Mesothelial cell of epicardium (in vitro differentiated cells): ENCODE measurements around the gene MAST4. TPM values are rescaled to one million over a fixed set of nuclear protein-coding genes. Genes with fewer than 3 reads are reported as not detected.

Experiments used
- DNase-seq, 2 experiments: peaks; one replicate each; pipeline ENCODE4 v3.0.0; 2021; ENCODE audit warnings: low spot score in 2 of 2; ENCODE audit not compliant: unreplicated experiment in 2 of 2
- H3K27ac Mint-ChIP-seq: 2 replicates; pipeline ENCODE4 v1.8.0; 2021; ENCODE audit warnings: mixed read lengths
- H3K27me3 Mint-ChIP-seq: 2 replicates; pipeline ENCODE4 v1.8.0; 2021; ENCODE audit warnings: low read depth, mixed read lengths
- H3K36me3 Mint-ChIP-seq: 2 replicates; pipeline ENCODE4 v1.8.0; 2021; ENCODE audit warnings: mixed read lengths
- H3K4me1 Mint-ChIP-seq: 2 replicates; pipeline ENCODE4 v1.8.0; 2021; ENCODE audit warnings: mixed read lengths
- H3K4me3 Mint-ChIP-seq: 2 replicates; pipeline ENCODE4 v1.8.0; 2021; ENCODE audit warnings: mild to moderate bottlenecking, moderate library complexity, mixed read lengths
- H3K9me3 Mint-ChIP-seq: 2 replicates; pipeline ENCODE4 v1.8.0; 2021; ENCODE audit warnings: mixed read lengths
- total RNA-seq: library from RNA; stranded (reverse); gene quantifications from 3 replicates; pipeline ENCODE4 v1.2.1, GENCODE V29; 2021
- TF ChIP-seq, protein P1 (sequence below): fragments of 200-600 bp; sonication (generic); IDR thresholded peaks from one replicate; pipeline ENCODE4 v1.5.0; 2021; ENCODE audit warnings: antibody characterized with exemption; ENCODE audit not compliant: unreplicated experiment

MAST4 gene
- total RNA-seq, 1 donor from 2014 or later: 29.8 TPM

- Mint-ChIP-seq H3K36me3 (no peaks in the 10 kb centered on the region), H3K27me3 (no peaks in the 10 kb centered on the region), H3K4me1 (peaks cover 43% of the 10 kb centered on the region), H3K4me3 (no peak overlapping the region), H3K9me3 (no peaks in the 10 kb centered on the region), H3K27ac (no peak overlapping the region)
- DNase-seq: no peak
- TF ChIP-seq, protein P1, sequence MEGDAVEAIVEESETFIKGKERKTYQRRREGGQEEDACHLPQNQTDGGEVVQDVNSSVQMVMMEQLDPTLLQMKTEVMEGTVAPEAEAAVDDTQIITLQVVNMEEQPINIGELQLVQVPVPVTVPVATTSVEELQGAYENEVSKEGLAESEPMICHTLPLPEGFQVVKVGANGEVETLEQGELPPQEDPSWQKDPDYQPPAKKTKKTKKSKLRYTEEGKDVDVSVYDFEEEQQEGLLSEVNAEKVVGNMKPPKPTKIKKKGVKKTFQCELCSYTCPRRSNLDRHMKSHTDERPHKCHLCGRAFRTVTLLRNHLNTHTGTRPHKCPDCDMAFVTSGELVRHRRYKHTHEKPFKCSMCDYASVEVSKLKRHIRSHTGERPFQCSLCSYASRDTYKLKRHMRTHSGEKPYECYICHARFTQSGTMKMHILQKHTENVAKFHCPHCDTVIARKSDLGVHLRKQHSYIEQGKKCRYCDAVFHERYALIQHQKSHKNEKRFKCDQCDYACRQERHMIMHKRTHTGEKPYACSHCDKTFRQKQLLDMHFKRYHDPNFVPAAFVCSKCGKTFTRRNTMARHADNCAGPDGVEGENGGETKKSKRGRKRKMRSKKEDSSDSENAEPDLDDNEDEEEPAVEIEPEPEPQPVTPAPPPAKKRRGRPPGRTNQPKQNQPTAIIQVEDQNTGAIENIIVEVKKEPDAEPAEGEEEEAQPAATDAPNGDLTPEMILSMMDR: no peak
Observed at GRCh38 chr5:67035098-67035740, 439.0 kb downstream of the MAST4 start.

DNA sequence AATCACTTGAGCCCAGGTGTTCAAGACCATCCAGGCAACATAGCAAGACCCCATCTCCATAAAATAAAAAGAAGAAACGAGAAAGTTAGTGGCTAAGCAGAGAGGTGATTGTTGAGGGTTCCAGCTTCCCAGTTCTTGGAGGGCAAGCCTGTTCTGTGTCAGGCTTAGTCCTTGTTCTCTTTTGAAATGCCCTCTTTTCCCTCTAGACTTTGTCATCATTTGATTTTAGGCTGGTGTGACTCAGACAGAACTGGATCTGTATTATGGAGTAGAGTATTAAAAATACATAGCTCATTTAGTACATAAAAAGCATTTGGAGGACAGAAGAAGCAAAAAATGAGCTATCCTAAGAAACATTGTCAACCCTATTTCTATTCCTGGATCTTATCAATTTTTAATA lies 441.0 kb downstream of the MAST4 start:
- H3K27ac Mint-ChIP-seq: no peak overlapping the region
- TF ChIP-seq, protein P1: no peak
- no peak for DNase-seq
- H3K4me3 Mint-ChIP-seq: no peak overlapping the region
- H3K27me3 Mint-ChIP-seq: no peaks in the 10 kb centered on the region
- no peaks in the 10 kb centered on the region for H3K36me3 Mint-ChIP-seq
- H3K9me3 Mint-ChIP-seq: no peaks in the 10 kb centered on the region
- H3K4me1 Mint-ChIP-seq: peaks cover 23% of the 10 kb centered on the region

- DNase-seq: no peak
- Mint-ChIP-seq H3K27ac (no peak overlapping the region), H3K9me3 (no peaks in the 10 kb centered on the region), H3K4me3 (no peak overlapping the region), H3K36me3 (no peaks in the 10 kb centered on the region), H3K27me3 (no peaks in the 10 kb centered on the region), H3K4me1 (peaks cover 9% of the 10 kb centered on the region)
- TF ChIP-seq, protein P1: no peak
Observed at GRCh38 chr5:67038817-67039603, 442.8 kb downstream of the MAST4 start.

DNA sequence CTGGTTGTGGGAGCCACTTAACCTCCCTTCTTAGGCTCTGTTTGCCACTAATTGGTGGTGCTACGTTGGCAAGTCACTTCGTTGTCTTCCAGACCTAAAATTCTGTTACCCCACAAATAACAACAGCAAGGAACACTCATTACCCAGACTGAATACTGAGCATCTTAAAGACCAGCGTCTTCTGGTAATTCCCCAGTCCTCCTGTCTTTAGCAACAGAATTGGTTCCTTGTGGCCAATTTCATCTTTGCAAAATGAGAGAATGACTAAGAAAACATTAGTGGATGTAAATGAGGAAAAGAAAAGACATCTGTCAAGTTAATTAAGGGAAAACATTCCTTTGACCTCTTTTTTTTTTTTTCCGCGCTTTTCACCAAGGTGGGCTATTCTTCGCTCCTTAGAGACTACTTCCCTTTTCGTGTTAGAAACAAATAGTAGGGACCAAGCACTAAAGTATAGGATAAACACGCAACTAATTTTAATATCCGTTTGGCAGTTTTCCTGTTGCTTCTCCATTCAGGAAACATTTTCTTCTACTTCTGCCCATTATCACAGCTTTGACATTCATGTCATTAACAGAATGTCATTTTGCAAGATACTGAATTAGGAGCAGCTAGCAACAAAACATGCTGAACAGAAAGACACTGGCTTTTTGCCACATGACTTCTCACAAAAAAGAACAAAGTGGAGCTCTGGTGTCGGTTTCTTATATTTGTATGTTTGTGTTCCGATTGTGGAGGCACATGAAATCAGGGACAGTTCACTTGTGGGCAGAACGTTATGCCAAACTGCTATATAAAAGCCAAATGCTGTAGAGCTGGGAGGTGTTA lies 446.2 kb downstream of the MAST4 start:
- H3K9me3 Mint-ChIP-seq: peaks cover 3% of the 10 kb centered on the region
- H3K4me3 Mint-ChIP-seq: no peak overlapping the region
- TF ChIP-seq, protein P1: no peak
- no peaks in the 10 kb centered on the region for H3K36me3 Mint-ChIP-seq
- peaks cover 24% of the 10 kb centered on the region for H3K4me1 Mint-ChIP-seq
- no peak overlapping the region for H3K27ac Mint-ChIP-seq
- DNase-seq: no peak
- no peaks in the 10 kb centered on the region for H3K27me3 Mint-ChIP-seq

DNA sequence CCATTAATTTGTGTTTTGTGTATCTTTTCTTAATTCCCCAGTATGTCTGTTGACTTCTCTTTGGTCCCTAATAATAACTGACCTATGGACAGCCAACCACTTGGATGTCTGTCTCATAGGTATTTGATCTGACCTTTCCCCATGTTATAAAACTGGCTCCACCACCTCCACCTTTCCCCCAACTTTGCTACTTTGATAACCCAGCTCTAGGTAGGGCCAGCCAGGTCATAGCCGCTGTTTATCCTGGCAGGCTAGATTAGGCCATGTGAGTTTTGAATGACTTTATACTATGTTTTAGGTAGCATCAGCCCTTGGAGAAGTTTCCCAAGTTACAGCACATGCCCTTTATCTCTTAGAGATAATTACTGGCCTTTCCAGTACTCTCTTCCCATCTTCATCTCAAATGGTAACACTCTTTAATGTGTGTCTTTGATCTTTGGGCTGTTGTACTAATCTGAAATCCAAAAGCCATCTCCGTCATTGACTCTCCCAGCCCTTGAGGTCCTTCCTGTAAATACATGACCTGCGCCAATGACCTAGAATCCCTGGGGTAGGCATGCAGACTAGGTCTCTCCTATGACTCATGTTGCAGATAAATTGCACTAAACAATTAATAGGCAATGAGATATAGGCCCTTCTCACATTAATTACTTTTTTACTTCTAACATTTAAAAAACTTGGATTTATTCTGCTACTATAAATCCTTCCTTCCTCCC lies 447.8 kb downstream of the MAST4 start:
- H3K4me3 Mint-ChIP-seq: no peak overlapping the region
- DNase-seq: no peak
- H3K36me3 Mint-ChIP-seq: no peaks in the 10 kb centered on the region
- no peak overlapping the region for H3K27ac Mint-ChIP-seq
- H3K27me3 Mint-ChIP-seq: no peaks in the 10 kb centered on the region
- H3K4me1 Mint-ChIP-seq: peaks cover 29% of the 10 kb centered on the region
- H3K9me3 Mint-ChIP-seq: peaks cover 3% of the 10 kb centered on the region
- TF ChIP-seq, protein P1: no peak
